Keratinocyte (primary cell): ENCODE measurements around the gene ZFYVE26.

ENCODE experiments used
- EZH2 ChIP-seq: IDR thresholded peaks from one replicate; pipeline ENCODE4 v1.6.1; 2012; ENCODE audit warnings: inconsistent platforms, mild to moderate bottlenecking, low read length, moderate library complexity
- TF ChIP-seq, protein P1 (sequence below), 3 experiments: IDR thresholded peaks in 1 of 3; conservative IDR thresholded peaks in 1 of 3; optimal IDR thresholded peaks in 1 of 3; 2 replicates in 2 of 3; 3 replicates in 1 of 3; pipeline versions ENCODE3 to v1.5.1; 2011; ENCODE audit warnings: low read length in 3 of 3, mild to moderate bottlenecking in 3 of 3, moderate library complexity in 2 of 3, control low read depth in 1 of 3, inconsistent platforms in 1 of 3; ENCODE audit not compliant: insufficient read depth in 2 of 3; ENCODE audit errors: extremely low read depth in 1 of 3

DNA sequence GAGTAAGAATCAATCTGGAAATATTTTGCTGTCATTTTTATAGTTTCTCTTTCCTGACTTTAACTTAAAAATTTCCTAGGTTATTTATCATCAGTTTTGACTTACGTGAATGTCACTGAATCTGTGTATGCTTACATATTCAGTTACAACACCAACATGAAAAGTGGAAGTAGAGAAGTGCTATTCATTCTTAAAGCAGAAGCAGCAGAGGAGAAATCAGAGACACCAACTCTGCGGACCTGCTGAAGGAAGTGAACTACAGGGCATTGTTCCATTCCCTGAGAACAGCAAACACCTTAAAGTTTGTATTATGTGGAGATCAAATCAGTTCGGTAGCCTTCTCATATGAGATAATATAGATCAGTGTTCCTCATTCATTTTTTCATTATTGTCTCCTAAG is 37.3 kb upstream of the ZFYVE26 start:
- TF ChIP-seq, protein P1, sequence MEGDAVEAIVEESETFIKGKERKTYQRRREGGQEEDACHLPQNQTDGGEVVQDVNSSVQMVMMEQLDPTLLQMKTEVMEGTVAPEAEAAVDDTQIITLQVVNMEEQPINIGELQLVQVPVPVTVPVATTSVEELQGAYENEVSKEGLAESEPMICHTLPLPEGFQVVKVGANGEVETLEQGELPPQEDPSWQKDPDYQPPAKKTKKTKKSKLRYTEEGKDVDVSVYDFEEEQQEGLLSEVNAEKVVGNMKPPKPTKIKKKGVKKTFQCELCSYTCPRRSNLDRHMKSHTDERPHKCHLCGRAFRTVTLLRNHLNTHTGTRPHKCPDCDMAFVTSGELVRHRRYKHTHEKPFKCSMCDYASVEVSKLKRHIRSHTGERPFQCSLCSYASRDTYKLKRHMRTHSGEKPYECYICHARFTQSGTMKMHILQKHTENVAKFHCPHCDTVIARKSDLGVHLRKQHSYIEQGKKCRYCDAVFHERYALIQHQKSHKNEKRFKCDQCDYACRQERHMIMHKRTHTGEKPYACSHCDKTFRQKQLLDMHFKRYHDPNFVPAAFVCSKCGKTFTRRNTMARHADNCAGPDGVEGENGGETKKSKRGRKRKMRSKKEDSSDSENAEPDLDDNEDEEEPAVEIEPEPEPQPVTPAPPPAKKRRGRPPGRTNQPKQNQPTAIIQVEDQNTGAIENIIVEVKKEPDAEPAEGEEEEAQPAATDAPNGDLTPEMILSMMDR (optimal IDR thresholded peaks at IDR 0.05 in 1 of 3, IDR thresholded peaks at IDR 0.05 in 1 of 3, conservative IDR thresholded peaks at IDR 0.05 in 1 of 3; ENCODE audit: extremely low read depth in 1 of 3, insufficient read depth in 2 of 3, low read length in 3 of 3) = no peak
- no peak for TF ChIP-seq EZH2
